Stimulated activated naive B cell treated with anti-CD40 and anti-IgM and Interleukin-4, amounts not matched to agents 10 μg/mL and 1 μg/mL and 100 μg/mL, for 72 hours (primary cell): Measurements from ENCODE around the gene SPPL2B.
"Not testable (repeated sequence)": the region's sequence is repeated elsewhere in the genome, so short reads cannot be mapped to it uniquely, and the experiment has no call there.

Source experiments
- ATAC-seq, 2 donors: fragments of 150-1000 bp; cut with Tn5 transposase; replicated peaks; 2 replicates each; pipeline ENCODE4 v1.10.0; 2021; ENCODE audit warnings: moderate library complexity in 1 of 2
- DNase-seq: peaks from one replicate; pipeline ENCODE4 v3.0.0; 2021
- H3K27ac Mint-ChIP-seq: one replicate; pipeline ENCODE4 v1.8.0; 2022; ENCODE audit warnings: mild to moderate bottlenecking, mixed read lengths
- H3K27me3 Mint-ChIP-seq, 2 donors: one replicate each; pipeline ENCODE4 v1.8.0; 2022; ENCODE audit warnings: mixed read lengths in 2 of 2
- H3K36me3 Mint-ChIP-seq, 2 donors: one replicate each; pipeline ENCODE4 v1.8.0; 2022; ENCODE audit warnings: mixed read lengths in 2 of 2, mild to moderate bottlenecking in 1 of 2
- H3K4me1 Mint-ChIP-seq, 2 donors: one replicate each; pipeline ENCODE4 v1.8.0; 2022; ENCODE audit warnings: mixed read lengths in 2 of 2, mild to moderate bottlenecking in 1 of 2
- H3K4me3 Mint-ChIP-seq, 2 donors: one replicate each; pipeline ENCODE4 v1.8.0; 2022; ENCODE audit warnings: mild to moderate bottlenecking in 2 of 2, mixed read lengths in 2 of 2, moderate library complexity in 1 of 2
- H3K9me3 Mint-ChIP-seq, 2 donors: one replicate each; pipeline ENCODE4 v1.8.0; 2022; ENCODE audit warnings: mixed read lengths in 2 of 2, mild to moderate bottlenecking in 1 of 2

The SPPL2B gene

DNA sequence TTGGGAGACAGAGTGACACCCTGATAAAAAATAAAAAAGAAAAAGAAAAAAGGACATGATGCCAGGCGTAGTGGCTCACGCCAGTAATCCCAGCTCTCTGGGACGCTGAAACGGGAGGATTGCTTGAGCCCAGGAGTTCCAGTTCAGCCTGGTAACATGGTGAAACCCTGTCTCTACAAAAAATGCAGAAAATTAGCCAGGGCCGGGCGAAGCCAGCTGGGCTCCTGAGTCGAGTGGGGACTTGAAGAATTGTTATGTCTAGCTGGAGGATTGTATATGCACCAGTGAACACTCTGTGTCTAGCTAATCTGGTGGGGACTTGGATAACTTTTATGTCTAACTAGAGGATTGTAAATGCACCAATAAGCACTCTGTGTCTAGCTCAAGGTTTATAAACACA, 63.9 kb downstream of the SPPL2B start:
- H3K27ac Mint-ChIP-seq = no peak overlapping the region
- no peak for ATAC-seq
- no peak overlapping the region for H3K4me3 Mint-ChIP-seq
- H3K36me3 Mint-ChIP-seq = no peaks in the 10 kb centered on the region
- H3K27me3 Mint-ChIP-seq = peaks cover 0 to 4% of the 10 kb centered on the region in 2 donors
- H3K4me1 Mint-ChIP-seq = peaks cover 9 to 31% of the 10 kb centered on the region in 2 donors
- no peak for DNase-seq
- H3K9me3 Mint-ChIP-seq = no peaks in the 10 kb centered on the region

DNA sequence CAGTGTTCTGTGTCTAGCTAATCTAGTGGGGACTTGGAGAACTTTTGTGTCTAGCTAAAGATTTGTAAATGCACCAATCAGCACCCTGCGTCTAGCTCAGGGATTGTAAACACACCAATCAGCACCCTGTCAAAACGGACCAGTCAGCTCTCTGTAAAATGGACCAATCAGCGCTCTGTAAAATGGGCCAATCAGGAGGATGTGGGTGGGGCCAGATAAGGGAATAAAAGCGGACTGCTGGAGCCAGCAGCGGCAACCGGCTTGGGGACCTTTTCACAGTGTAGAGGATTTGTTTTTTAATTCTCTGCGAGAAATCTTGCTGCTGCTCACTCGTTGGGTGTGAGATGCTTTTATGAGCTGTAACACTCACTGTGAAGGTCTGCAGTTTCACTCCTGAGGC, 64.4 kb downstream of the SPPL2B start:
- not testable (repeated sequence) for ATAC-seq, H3K36me3 Mint-ChIP-seq, DNase-seq, H3K27me3 Mint-ChIP-seq, H3K4me3 Mint-ChIP-seq, H3K27ac Mint-ChIP-seq, H3K9me3 Mint-ChIP-seq
- peaks cover 9 to 31% of the 10 kb centered on the region in 2 donors for H3K4me1 Mint-ChIP-seq

DNA sequence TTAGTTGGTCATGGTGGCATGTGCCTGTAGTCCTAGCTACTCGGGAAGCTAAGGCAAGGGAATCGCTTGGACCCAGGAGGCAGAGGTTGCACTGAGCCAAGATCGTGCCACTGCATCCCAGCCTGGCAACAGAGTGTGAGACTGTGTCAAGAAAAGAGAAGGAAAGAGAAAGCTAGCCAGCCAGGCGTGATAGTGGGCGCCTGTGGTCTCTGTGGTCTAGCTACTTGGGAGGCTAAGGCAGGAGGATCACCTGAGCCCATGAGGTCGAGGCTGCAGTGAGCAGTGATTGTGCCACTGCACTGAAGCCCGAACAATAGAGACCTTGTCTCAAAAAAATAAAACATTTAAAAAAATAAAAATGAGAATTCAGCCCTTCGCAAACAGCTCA, 65.6 kb downstream of the SPPL2B start:
- peak overlapping the region; percentile 20 for H3K27ac Mint-ChIP-seq
- no peaks in the 10 kb centered on the region for H3K36me3 Mint-ChIP-seq
- peak; percentile 16 to 78 for ATAC-seq
- H3K9me3 Mint-ChIP-seq = no peaks in the 10 kb centered on the region
- peaks cover 9 to 31% of the 10 kb centered on the region in 2 donors for H3K4me1 Mint-ChIP-seq
- peak overlapping the region; percentile 59 to 66 for H3K4me3 Mint-ChIP-seq
- peaks cover 0 to 4% of the 10 kb centered on the region in 2 donors for H3K27me3 Mint-ChIP-seq
- DNase-seq = no peak

DNA sequence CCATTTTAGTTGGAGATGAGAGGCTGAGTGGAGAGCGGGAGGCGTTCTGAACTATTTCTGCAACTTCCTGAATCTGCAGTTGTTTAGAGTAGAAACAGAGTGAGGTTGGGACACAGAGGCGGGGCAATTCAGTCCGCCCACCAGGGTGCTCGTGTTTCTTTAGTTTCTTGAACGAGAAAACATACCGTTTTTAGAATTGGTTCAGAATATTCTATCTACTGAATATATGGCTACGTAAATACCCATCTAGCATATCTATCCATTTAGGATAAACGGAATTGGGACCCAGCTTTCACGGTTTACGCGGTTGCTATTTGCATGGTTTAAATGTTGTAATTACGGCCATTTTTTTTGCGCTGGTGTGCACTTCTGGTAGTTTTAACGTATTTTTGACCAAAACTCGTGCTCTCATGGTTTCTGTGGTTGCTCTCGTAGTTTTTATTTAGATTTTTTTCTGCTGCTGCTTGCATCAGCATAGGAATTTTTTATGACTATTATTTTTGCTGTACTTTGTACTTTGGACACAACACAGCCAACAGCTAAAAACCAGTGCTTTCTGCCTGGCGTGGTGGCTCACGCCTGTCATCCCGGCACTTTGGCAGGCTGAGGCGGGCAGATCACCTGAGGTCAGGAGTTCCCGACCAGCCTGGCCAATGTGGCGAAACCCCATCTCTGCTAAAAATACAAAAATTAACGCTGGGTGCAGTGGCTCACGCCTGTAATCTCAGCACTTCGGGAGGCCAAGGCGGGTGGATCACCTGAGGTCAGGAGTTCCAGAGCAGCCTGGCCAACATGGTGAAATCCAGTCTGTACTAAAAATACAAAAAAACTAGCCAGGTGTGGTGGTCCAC, 66.2 kb downstream of the SPPL2B start:
- H3K27ac Mint-ChIP-seq = peak overlapping the region; percentile 62
- peaks cover 8 to 31% of the 10 kb centered on the region in 2 donors for H3K4me1 Mint-ChIP-seq
- no peaks in the 10 kb centered on the region for H3K36me3 Mint-ChIP-seq
- H3K27me3 Mint-ChIP-seq = peaks cover 0 to 3% of the 10 kb centered on the region in 2 donors
- DNase-seq (no peak), ATAC-seq (peak; percentile 81 to 83)
- peak overlapping the region; percentile 25 to 39 for H3K4me3 Mint-ChIP-seq
- H3K9me3 Mint-ChIP-seq = no peaks in the 10 kb centered on the region

DNA sequence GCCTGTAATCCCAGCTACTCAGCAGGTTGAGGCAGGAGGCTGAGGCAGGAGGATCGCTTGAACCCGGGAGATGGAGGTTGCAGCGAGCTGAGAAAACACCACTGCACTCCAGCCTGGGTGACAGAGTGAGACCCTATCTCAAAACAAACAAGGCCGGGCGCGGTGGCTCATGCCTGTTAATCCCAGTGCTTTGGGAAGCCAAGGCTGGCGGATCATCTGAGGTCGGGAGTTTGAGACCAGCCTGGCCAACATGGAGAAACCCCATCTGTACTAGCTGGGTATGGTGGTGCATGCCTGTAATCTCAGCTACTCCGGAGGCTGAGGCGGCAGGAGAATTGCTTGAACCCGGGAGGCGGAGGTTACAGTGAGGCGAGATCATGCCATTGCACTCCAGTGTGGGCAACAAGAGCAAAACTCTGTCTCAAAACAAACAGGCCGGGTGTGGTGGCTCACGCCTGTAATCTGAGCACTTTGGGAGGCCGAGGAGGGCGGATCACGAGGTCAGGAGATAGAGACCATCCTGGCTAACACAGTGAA, 66.9 kb downstream of the SPPL2B start:
- not testable (repeated sequence) for ATAC-seq, H3K9me3 Mint-ChIP-seq, H3K36me3 Mint-ChIP-seq, DNase-seq, H3K27ac Mint-ChIP-seq, H3K27me3 Mint-ChIP-seq
- peak overlapping the region in 1 of 2 donors; percentile 39 for H3K4me3 Mint-ChIP-seq
- H3K4me1 Mint-ChIP-seq = peaks cover 7 to 31% of the 10 kb centered on the region in 2 donors

DNA sequence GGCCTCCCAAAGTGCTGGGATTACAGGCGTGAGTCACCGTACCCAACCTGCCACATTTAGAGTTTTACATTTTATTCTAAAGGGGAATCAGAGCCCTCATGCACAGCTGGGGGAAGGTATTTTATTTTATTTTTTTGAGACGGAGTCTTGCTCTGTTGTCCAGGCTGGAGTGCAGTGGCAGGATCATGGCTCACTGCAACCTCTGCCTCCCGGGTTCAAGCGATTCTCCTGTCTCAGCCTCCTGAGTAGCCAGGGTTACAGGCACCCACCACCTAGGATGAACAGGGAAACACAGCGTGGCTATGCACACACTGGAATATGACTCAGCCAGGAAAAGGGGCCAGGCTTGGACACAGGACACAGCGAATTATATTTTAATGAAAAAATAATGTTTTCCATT, 68.7 kb downstream of the SPPL2B start:
- H3K4me1 Mint-ChIP-seq = peaks cover 4 to 22% of the 10 kb centered on the region in 2 donors
- H3K27ac Mint-ChIP-seq, ATAC-seq, DNase-seq, H3K9me3 Mint-ChIP-seq, H3K4me3 Mint-ChIP-seq, H3K27me3 Mint-ChIP-seq, H3K36me3 Mint-ChIP-seq: not testable (repeated sequence)

DNA sequence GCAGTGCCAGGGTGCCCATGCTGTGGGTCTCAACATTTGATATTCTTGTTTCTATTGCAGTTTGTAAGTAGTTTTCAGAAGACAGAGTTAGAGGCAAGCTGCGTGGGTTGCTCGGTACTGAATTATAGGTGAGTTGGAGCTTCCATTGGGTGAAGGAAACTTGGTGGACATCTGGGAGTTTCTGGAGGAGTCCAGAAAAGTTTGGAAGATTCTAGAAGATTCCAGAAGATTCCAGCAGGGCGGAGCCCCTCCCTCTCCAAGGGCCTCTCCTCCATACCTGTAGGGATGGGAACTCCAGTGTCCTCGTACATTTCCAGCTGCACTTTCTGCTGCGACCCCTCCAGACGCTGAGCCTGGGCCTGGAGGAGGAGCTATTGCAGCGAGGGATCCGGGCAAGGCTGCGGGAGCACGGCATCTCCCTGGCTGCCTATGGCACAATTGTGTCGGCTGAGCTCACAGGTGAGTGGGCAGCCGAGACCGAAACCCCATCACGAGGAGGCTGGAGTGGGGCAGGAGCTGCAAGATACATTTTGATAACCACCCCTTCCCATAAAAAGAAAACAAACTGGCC, 70.3 kb downstream of the SPPL2B start:
- Mint-ChIP-seq H3K4me3 (no peak overlapping the region), H3K9me3 (peaks cover 0 to 3% of the 10 kb centered on the region in 2 donors), H3K27me3 (no peaks in the 10 kb centered on the region), H3K36me3 (no peaks in the 10 kb centered on the region), H3K4me1 (peaks cover 2 to 21% of the 10 kb centered on the region in 2 donors), H3K27ac (no peak overlapping the region)
- no peak for ATAC-seq
- DNase-seq = no peak

DNA sequence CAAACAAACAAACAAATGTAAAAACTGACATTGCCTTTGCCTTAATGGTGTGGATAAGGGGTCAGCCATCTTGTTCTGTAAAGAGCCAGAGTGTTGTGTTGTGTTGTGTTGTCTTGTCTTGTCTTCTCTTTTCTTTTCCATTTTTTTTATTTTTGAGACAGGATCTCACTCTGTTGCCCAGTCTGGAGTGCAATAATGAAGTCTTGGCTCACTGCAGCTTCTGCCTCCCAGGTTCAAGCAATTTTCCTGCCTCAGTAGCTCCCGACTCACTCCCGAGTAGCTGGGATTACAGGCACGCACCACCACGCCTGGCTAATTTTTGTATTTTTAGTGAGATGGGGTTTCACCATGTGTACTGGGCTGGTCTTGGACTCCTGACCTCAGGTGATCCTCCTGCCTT, 71.1 kb downstream of the SPPL2B start:
- H3K9me3 Mint-ChIP-seq = peaks cover 3 to 4% of the 10 kb centered on the region in 2 donors
- H3K4me3 Mint-ChIP-seq = no peak overlapping the region
- H3K27me3 Mint-ChIP-seq = no peaks in the 10 kb centered on the region
- no peaks in the 10 kb centered on the region for H3K36me3 Mint-ChIP-seq
- H3K4me1 Mint-ChIP-seq = peaks cover 0 to 13% of the 10 kb centered on the region in 2 donors
- no peak for DNase-seq
- no peak overlapping the region for H3K27ac Mint-ChIP-seq
- ATAC-seq = no peak
